HCT116 (cell line): ENCODE measurements around the gene GATAD1. TPM values are rescaled to one million over a fixed set of nuclear protein-coding genes. Genes with fewer than 3 reads are reported as not detected.

ENCODE experiments used
- ATAC-seq: fragments of 200-7000 bp; cut with Tn5 transposase; 2 replicates; pipeline ENCODE4 v1.9.1; 2020; ENCODE audit warnings: mild to moderate bottlenecking, moderate library complexity
- BruUV-seq: library from RNA; stranded (reverse); fragments of 400-500 nt; replicated peaks from 2 replicates; lab custom pipeline; 2021; lab: Mats Ljungman, UMichigan
- CTCF ChIA-PET: fragments of 300-600 bp; sonication (Branson Sonifier 250); formaldehyde crosslinking; loops from one replicate; lab custom pipeline; 2021; ENCODE audit warnings: antibody characterized with exemption; lab: Charles Lee
- POLR2A ChIA-PET: fragments of 300-600, 350-600 bp; sonication (Branson Sonifier 250); formaldehyde crosslinking; loops from one replicate; lab custom pipeline; 2021; ENCODE audit warnings: antibody characterized with exemption; lab: Charles Lee
- RAD21 ChIA-PET, 2 experiments: fragments of 300-600 bp; sonication (Branson Sonifier 250); formaldehyde crosslinking; loops; one replicate each; lab custom pipeline; 2023; ENCODE audit warnings: low total read pairs in 2 of 2; ENCODE audit not compliant: uncharacterized antibody in 2 of 2, unreplicated experiment in 2 of 2, low non-redundant PET in 1 of 2; lab: Charles Lee
- DNase-seq: peaks from one replicate; pipeline ENCODE4 v3.0.0-alpha.2; 2010; ENCODE audit warnings: low read depth, low spot score
- H2AFZ ChIP-seq: fragments of 200-600 bp; shearing (Covaris generic), sonication (generic); 2 replicates; pipeline ENCODE4 v1.6.1; 2017; ENCODE audit warnings: low read depth, mixed run types, mixed read lengths, antibody characterized with exemption, low read length; ENCODE audit not compliant: poor library complexity, severe bottlenecking
- H3K27ac ChIP-seq: 2 replicates; pipeline ENCODE4 v1.5.1; 2012; ENCODE audit warnings: low read depth, low read length
- H3K27me3 ChIP-seq: fragments of 200-600 bp; sonication (generic); 2 replicates; pipeline ENCODE4 v1.6.1; 2016; ENCODE audit warnings: mixed run types, low read length, mixed read lengths; ENCODE audit not compliant: insufficient read depth
- H3K36me3 ChIP-seq, 2 experiments: fragments of 200-500 bp in 1 of 2; fragments of 200-600 bp in 1 of 2; sonication (Bioruptor generic) in 1 of 2; sonication (generic) in 1 of 2; 2 replicates each; pipeline versions ENCODE4 v1.5.1 to v1.6.1; 2014 to 2016; ENCODE audit warnings: low read length in 2 of 2, inconsistent platforms in 1 of 2, mixed read lengths in 1 of 2, mixed run types in 1 of 2; ENCODE audit not compliant: insufficient read depth in 2 of 2, control insufficient read depth in 1 of 2
- H3K4me1 ChIP-seq, 2 experiments: fragments of 200-600 bp in 1 of 2; sonication (generic) in 1 of 2; 2 replicates each; pipeline versions ENCODE4 v1.5.1 to v1.6.1; 2012 to 2017; ENCODE audit warnings: low read length in 2 of 2, inconsistent platforms in 1 of 2, mild to moderate bottlenecking in 1 of 2, mixed read lengths in 1 of 2, mixed run types in 1 of 2, moderate library complexity in 1 of 2; ENCODE audit not compliant: insufficient read depth in 2 of 2, control insufficient read depth in 1 of 2
- H3K4me2 ChIP-seq: fragments of 200-600 bp; sonication (generic); 2 replicates; pipeline ENCODE4 v1.6.1; 2017; ENCODE audit warnings: mixed run types, low read length, mixed read lengths
- H3K4me3 ChIP-seq, 2 experiments: fragments of 200-600 bp in 1 of 2; sonication (generic) in 1 of 2; replicated peaks in 1 of 2; 2 replicates each; pipeline ENCODE4 v1.5.1; 2011 to 2016; ENCODE audit warnings: low read length in 2 of 2, control low read depth in 1 of 2, low read depth in 1 of 2, mild to moderate bottlenecking in 1 of 2, mixed read lengths in 1 of 2, mixed run types in 1 of 2
- H3K79me2 ChIP-seq: fragments of 200-600 bp; sonication (generic); 2 replicates; pipeline ENCODE4 v1.6.1; 2017; ENCODE audit warnings: mild to moderate bottlenecking, mixed run types, low read length, moderate library complexity, mixed read lengths; ENCODE audit not compliant: insufficient read depth
- H3K9ac ChIP-seq: fragments of 200-600 bp; sonication (generic); 2 replicates; pipeline ENCODE4 v1.6.1; 2016; ENCODE audit warnings: low read length, mixed read lengths
- H3K9me2 ChIP-seq: fragments of 200-600 bp; sonication (generic), shearing (Covaris generic); 2 replicates; pipeline ENCODE4 v1.6.1; 2017; ENCODE audit warnings: mixed run types, mild to moderate bottlenecking, moderate library complexity; ENCODE audit not compliant: insufficient read depth
- H3K9me3 ChIP-seq, 2 experiments: fragments of 200-500 bp in 1 of 2; fragments of 200-600 bp in 1 of 2; sonication (Bioruptor generic) in 1 of 2; sonication (generic) in 1 of 2; 2 replicates each; pipeline ENCODE4 v1.6.1; 2014 to 2017; ENCODE audit warnings: low read length in 2 of 2, mixed read lengths in 2 of 2, inconsistent platforms in 1 of 2, low read depth in 1 of 2, mild to moderate bottlenecking in 1 of 2, mixed run types in 1 of 2, moderate library complexity in 1 of 2; ENCODE audit not compliant: control insufficient read depth in 1 of 2, insufficient read depth in 1 of 2
- H4K20me1 ChIP-seq: fragments of 200-600 bp; sonication (generic), shearing (Covaris generic); 2 replicates; pipeline ENCODE4 v1.6.1; 2017; ENCODE audit warnings: mixed run types, mild to moderate bottlenecking, moderate library complexity; ENCODE audit not compliant: insufficient read depth
- CEBPB ChIP-seq: IDR thresholded peaks from 2 replicates; pipeline ENCODE4 v1.6.1; 2012; ENCODE audit warnings: low read depth
- EGR1 ChIP-seq: IDR thresholded peaks from 2 replicates; pipeline ENCODE4 v1.6.1; 2012; ENCODE audit warnings: low read depth
- EZH2phosphoT487 ChIP-seq: fragments of 200-600 bp; IDR thresholded peaks from 2 replicates; pipeline ENCODE4 v1.6.1; 2018; ENCODE audit warnings: antibody characterized with exemption, borderline replicate concordance
- JUND ChIP-seq: IDR thresholded peaks from 2 replicates; pipeline ENCODE4 v1.6.1; 2012
- POLR2A ChIP-seq: IDR thresholded peaks from 2 replicates; pipeline ENCODE4 v1.7.0; 2011; ENCODE audit warnings: borderline replicate concordance; ENCODE audit not compliant: insufficient read depth, insufficient read length; ENCODE audit errors: extremely low read depth
- POLR2AphosphoS5 ChIP-seq: IDR thresholded peaks from 2 replicates; pipeline ENCODE4 v1.6.1; 2011; ENCODE audit warnings: mild to moderate bottlenecking, low read depth, low read length, moderate library complexity
- RAD21 ChIP-seq: IDR thresholded peaks from 2 replicates; pipeline ENCODE4 v1.6.1; 2012; ENCODE audit warnings: low read depth, mild to moderate bottlenecking
- SP1 ChIP-seq: IDR thresholded peaks from 2 replicates; pipeline ENCODE4 v1.6.1; 2012; ENCODE audit warnings: low read depth
- SRF ChIP-seq: IDR thresholded peaks from 2 replicates; pipeline ENCODE4 v1.6.1; 2012; ENCODE audit warnings: low read depth
- YY1 ChIP-seq: IDR thresholded peaks from 2 replicates; pipeline ENCODE4 v1.6.1; 2011; ENCODE audit warnings: low read length, low read depth, moderate library complexity, mild to moderate bottlenecking; ENCODE audit not compliant: insufficient replicate concordance; ENCODE audit errors: extremely low read depth
- ZNF274 ChIP-seq: fragments of 200-500 bp; sonication (Bioruptor generic); IDR thresholded peaks from 2 replicates; pipeline ENCODE4 v1.6.1; 2014; ENCODE audit warnings: mild to moderate bottlenecking, low read depth, low read length, inconsistent platforms
- intact Hi-C: fragments of 100-400 bp; cut with micrococcal nuclease; formaldehyde crosslinking; loops from 2 replicates; pipeline ENCODE4 v1.10.0; 2022
- total RNA-seq: library from RNA; stranded (reverse); gene quantifications from one replicate; pipeline ENCODE4 v1.2.1, GENCODE V29; 2021; ENCODE audit not compliant: unreplicated experiment
- TF ChIP-seq, protein P1 (sequence below): IDR thresholded peaks from 2 replicates; pipeline ENCODE4 v1.6.1; 2011; ENCODE audit warnings: mild to moderate bottlenecking, low read length, moderate library complexity; ENCODE audit not compliant: insufficient replicate concordance; ENCODE audit errors: extremely low read depth
- TF ChIP-seq, protein P2 (sequence below): IDR thresholded peaks from 2 replicates; pipeline ENCODE4 v1.6.1; 2012; ENCODE audit warnings: low read depth
- TF ChIP-seq, protein P3 (sequence below): IDR thresholded peaks from 2 replicates; pipeline ENCODE4 v1.6.1; 2012
- TF ChIP-seq, protein P4 (sequence below), 3 experiments: fragments of 200-600 bp in 1 of 3; sonication (generic) in 1 of 3; IDR thresholded peaks in 2 of 3; conservative IDR thresholded peaks in 1 of 3; 2 replicates each; pipeline ENCODE4 v1.5.1; 2012 to 2017; ENCODE audit warnings: low read depth in 2 of 3, low read length in 2 of 3, antibody characterized with exemption in 1 of 3, borderline replicate concordance in 1 of 3, control low read depth in 1 of 3, mild to moderate bottlenecking in 1 of 3, mixed read lengths in 1 of 3, mixed run types in 1 of 3, moderate library complexity in 1 of 3; ENCODE audit not compliant: insufficient read depth in 1 of 3
- TF ChIP-seq, protein P5 (sequence below): IDR thresholded peaks from 2 replicates; pipeline ENCODE4 v1.6.1; 2012

Gene GATAD1
- total RNA-seq, 1 experiment from 2014 or later, result 23.9 TPM

DNA sequence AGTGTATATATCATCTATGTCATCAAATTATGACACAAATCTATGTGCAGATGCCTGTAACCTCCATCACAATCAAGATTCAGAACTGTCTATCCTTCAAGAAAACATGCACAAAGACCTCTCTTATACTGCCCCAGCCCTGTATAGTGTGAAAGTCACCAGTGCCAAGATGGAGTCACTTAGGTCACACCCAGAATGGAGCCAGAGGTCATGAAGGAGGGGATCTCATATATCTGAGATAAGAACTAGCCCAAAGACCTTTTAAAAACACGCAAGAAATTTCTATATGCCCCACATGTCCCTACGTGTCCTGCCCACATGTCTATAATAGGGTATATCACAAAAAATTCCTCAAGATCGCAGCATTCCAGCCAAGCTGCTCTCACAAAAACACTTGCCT lies 20.1 kb upstream of the GATAD1 start:
- H3K4me1 ChIP-seq, result peaks cover 0 to 12% of the 10 kb centered on the region in 2 experiments; a peak in 2 of 4 replicates
- intact Hi-C loops, result loop anchor here (10.0 kb wide), 1 partner anchor 182 kb away; the partner anchor contains the start of genes ANKIB1 and KRIT1
- RAD21 ChIA-PET, result no interaction called here
- H2AFZ ChIP-seq, result no peak overlapping the region
- no peak overlapping the region for H3K4me2 ChIP-seq
- H3K27ac ChIP-seq, result no peak overlapping the region
- BruUV-seq, result no TSS peak
- CTCF ChIA-PET, result no interaction called here
- H3K9me2 ChIP-seq, result no peaks in the 10 kb centered on the region
- no peak for DNase-seq
- no peaks in the 10 kb centered on the region for H3K36me3 ChIP-seq
- no peaks in the 10 kb centered on the region for H3K27me3 ChIP-seq
- no peak for ATAC-seq
- H3K9me3 ChIP-seq, result no peaks in the 10 kb centered on the region
- no peak overlapping the region for H3K9ac ChIP-seq
- POLR2A ChIA-PET, result no interaction called here
- no peaks in the 10 kb centered on the region for H4K20me1 ChIP-seq
- TF ChIP-seq, protein P1, sequence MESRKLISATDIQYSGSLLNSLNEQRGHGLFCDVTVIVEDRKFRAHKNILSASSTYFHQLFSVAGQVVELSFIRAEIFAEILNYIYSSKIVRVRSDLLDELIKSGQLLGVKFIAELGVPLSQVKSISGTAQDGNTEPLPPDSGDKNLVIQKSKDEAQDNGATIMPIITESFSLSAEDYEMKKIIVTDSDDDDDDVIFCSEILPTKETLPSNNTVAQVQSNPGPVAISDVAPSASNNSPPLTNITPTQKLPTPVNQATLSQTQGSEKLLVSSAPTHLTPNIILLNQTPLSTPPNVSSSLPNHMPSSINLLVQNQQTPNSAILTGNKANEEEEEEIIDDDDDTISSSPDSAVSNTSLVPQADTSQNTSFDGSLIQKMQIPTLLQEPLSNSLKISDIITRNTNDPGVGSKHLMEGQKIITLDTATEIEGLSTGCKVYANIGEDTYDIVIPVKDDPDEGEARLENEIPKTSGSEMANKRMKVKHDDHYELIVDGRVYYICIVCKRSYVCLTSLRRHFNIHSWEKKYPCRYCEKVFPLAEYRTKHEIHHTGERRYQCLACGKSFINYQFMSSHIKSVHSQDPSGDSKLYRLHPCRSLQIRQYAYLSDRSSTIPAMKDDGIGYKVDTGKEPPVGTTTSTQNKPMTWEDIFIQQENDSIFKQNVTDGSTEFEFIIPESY, result no peak
- TF ChIP-seq RAD21, result no peak
- TF ChIP-seq, protein P2, sequence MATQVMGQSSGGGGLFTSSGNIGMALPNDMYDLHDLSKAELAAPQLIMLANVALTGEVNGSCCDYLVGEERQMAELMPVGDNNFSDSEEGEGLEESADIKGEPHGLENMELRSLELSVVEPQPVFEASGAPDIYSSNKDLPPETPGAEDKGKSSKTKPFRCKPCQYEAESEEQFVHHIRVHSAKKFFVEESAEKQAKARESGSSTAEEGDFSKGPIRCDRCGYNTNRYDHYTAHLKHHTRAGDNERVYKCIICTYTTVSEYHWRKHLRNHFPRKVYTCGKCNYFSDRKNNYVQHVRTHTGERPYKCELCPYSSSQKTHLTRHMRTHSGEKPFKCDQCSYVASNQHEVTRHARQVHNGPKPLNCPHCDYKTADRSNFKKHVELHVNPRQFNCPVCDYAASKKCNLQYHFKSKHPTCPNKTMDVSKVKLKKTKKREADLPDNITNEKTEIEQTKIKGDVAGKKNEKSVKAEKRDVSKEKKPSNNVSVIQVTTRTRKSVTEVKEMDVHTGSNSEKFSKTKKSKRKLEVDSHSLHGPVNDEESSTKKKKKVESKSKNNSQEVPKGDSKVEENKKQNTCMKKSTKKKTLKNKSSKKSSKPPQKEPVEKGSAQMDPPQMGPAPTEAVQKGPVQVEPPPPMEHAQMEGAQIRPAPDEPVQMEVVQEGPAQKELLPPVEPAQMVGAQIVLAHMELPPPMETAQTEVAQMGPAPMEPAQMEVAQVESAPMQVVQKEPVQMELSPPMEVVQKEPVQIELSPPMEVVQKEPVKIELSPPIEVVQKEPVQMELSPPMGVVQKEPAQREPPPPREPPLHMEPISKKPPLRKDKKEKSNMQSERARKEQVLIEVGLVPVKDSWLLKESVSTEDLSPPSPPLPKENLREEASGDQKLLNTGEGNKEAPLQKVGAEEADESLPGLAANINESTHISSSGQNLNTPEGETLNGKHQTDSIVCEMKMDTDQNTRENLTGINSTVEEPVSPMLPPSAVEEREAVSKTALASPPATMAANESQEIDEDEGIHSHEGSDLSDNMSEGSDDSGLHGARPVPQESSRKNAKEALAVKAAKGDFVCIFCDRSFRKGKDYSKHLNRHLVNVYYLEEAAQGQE, result no peak
- TF ChIP-seq POLR2A, result no peak
- no peak for TF ChIP-seq SRF
- TF ChIP-seq ZNF274, result no peak
- TF ChIP-seq, protein P3, sequence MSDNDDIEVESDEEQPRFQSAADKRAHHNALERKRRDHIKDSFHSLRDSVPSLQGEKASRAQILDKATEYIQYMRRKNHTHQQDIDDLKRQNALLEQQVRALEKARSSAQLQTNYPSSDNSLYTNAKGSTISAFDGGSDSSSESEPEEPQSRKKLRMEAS, result no peak
- no peak for TF ChIP-seq EGR1
- TF ChIP-seq SP1, result no peak
- TF ChIP-seq JUND, result no peak
- TF ChIP-seq YY1, result no peak
- TF ChIP-seq, protein P4, sequence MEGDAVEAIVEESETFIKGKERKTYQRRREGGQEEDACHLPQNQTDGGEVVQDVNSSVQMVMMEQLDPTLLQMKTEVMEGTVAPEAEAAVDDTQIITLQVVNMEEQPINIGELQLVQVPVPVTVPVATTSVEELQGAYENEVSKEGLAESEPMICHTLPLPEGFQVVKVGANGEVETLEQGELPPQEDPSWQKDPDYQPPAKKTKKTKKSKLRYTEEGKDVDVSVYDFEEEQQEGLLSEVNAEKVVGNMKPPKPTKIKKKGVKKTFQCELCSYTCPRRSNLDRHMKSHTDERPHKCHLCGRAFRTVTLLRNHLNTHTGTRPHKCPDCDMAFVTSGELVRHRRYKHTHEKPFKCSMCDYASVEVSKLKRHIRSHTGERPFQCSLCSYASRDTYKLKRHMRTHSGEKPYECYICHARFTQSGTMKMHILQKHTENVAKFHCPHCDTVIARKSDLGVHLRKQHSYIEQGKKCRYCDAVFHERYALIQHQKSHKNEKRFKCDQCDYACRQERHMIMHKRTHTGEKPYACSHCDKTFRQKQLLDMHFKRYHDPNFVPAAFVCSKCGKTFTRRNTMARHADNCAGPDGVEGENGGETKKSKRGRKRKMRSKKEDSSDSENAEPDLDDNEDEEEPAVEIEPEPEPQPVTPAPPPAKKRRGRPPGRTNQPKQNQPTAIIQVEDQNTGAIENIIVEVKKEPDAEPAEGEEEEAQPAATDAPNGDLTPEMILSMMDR (IDR thresholded peaks at IDR 0.05 in 2 of 3, conservative IDR thresholded peaks at IDR 0.05 in 1 of 3; ENCODE audit: borderline replicate concordance in 1 of 3, insufficient read depth in 1 of 3, low read depth in 2 of 3, low read length in 2 of 3), result no peak
- no peak for TF ChIP-seq CEBPB
- no peak for TF ChIP-seq POLR2AphosphoS5
- TF ChIP-seq, protein P5, sequence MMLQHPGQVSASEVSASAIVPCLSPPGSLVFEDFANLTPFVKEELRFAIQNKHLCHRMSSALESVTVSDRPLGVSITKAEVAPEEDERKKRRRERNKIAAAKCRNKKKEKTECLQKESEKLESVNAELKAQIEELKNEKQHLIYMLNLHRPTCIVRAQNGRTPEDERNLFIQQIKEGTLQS, result no peak
- no peak for TF ChIP-seq EZH2phosphoT487
- no peaks in the 10 kb centered on the region for H3K79me2 ChIP-seq
- no peak overlapping the region for H3K4me3 ChIP-seq
